ENCODE data around the gene PYY. TPM values are rescaled to one million over a fixed set of nuclear protein-coding genes. Genes with fewer than 3 reads are reported as not detected.
A peak's percentile ranks its signal among the peaks of the same experiment; 100 is the strongest.

PYY gene
- not detected for total RNA-seq
- polyA plus RNA-seq, result not detected
- long read RNA-seq, donor 1, result 0 reads
- long read RNA-seq, donor 2, result 0 reads
- long read RNA-seq, donor 3, result 0 reads

GRCh38 chr17:43953746-43954145 is at the start of gene PYY:
Gene PYY (minus strand): TSS chr17:43953940. CDS start chr17:43953483, 457 bp downstream.
- intact Hi-C loops (cut with DNase I), result loop anchor here in 1 of 10 donors (2.0 kb wide), 1 partner anchor 37 kb away; no protein-coding TSS in a partner anchor
- H3K36me3 ChIP-seq, result no peaks in the 10 kb centered on the region

GRCh38 chr17:44002141-44002848 is 48.6 kb upstream of the PYY start:
- ATAC-seq, result no peak
- no peaks in the 10 kb centered on the region for H3K9me3 ChIP-seq
- TF ChIP-seq CTCF (IDR thresholded peaks at IDR 0.05), result no peak
- TF ChIP-seq POLR2A (IDR thresholded peaks at IDR 0.05), result no peak
- no peak overlapping the region for H3K4me3 ChIP-seq
- no peak overlapping the region for H3K27ac ChIP-seq
- DNase-seq, result no peak
- H3K4me1 ChIP-seq, result peaks cover 6 to 31% (median 23%) of the 10 kb centered on the region in 12 donors
- WGBS, 4 donors, result 60 to 78% (median 65%) methylated on average over 3 to 9 of the region's 9 CpGs
- intact Hi-C loops (cut with DNase I), result loop anchor here in 2 of 10 donors (10.0 kb wide), 2 partner anchors 113 to 117 kb away; no protein-coding TSS in a partner anchor
- H3K36me3 ChIP-seq, result no peaks in the 10 kb centered on the region
- peaks cover 13 to 30% (median 22%) of the 10 kb centered on the region in 9 donors for H3K27me3 ChIP-seq

More at GRCh38 chr17:43953746-43954145, at the start of gene PYY:
- peaks cover 0 to 13% (median 3%) of the 10 kb centered on the region in 12 donors for H3K4me1 ChIP-seq
- DNase-seq, result no peak
- peaks cover 24 to 71% (median 45%) of the 10 kb centered on the region in 9 donors for H3K27me3 ChIP-seq
- H3K9me3 ChIP-seq, result no peaks in the 10 kb centered on the region
- WGBS, 4 donors, result 39 to 48% (median 42%) methylated on average over 7 to 11 of the region's 11 CpGs
- peak within 1 kb of the TSS in 2 of 12 donors; percentile 25 for H3K4me3 ChIP-seq
- H3K27ac ChIP-seq, result no peak within 1 kb of the TSS
- ATAC-seq, result no peak
- TF ChIP-seq POLR2A (IDR thresholded peaks at IDR 0.05) (no peak), CTCF (IDR thresholded peaks at IDR 0.05) (no peak)

GRCh38 chr17:44001461-44001920 is 47.8 kb upstream of the PYY start:
- TF ChIP-seq POLR2A (IDR thresholded peaks at IDR 0.05), result no peak
- no peak for TF ChIP-seq CTCF (IDR thresholded peaks at IDR 0.05)
- ATAC-seq (no peak), DNase-seq (no peak)
- Histone ChIP-seq H3K4me3 (no peak overlapping the region), H3K36me3 (no peaks in the 10 kb centered on the region), H3K27ac (no peak overlapping the region), H3K9me3 (no peaks in the 10 kb centered on the region), H3K4me1 (peaks cover 6 to 23% (median 18%) of the 10 kb centered on the region in 12 donors), H3K27me3 (peaks cover 15 to 31% (median 22%) of the 10 kb centered on the region in 9 donors)
- intact Hi-C loops (cut with DNase I), result loop anchor here in 2 of 10 donors (10.0 kb wide), 2 partner anchors 113 to 117 kb away; no protein-coding TSS in a partner anchor
- WGBS, 4 donors, result 89 to 100% (median 91%) methylated on average over 2 of the region's 2 CpGs

GRCh38 chr17:44000871-44001460 is 47.2 kb upstream of the PYY start:
- TF ChIP-seq POLR2A (IDR thresholded peaks at IDR 0.05), result no peak
- TF ChIP-seq CTCF (IDR thresholded peaks at IDR 0.05), result no peak
- peaks cover 11 to 31% (median 24%) of the 10 kb centered on the region in 9 donors for H3K27me3 ChIP-seq
- no peaks in the 10 kb centered on the region for H3K36me3 ChIP-seq
- DNase-seq (no peak), ATAC-seq (no peak)
- WGBS, 4 donors, result 78 to 86% (median 83%) methylated on average over 6 of the region's 6 CpGs
- no peak overlapping the region for H3K4me3 ChIP-seq
- H3K27ac ChIP-seq, result no peak overlapping the region
- H3K4me1 ChIP-seq, result peaks cover under 1 to 18% (median 13%) of the 10 kb centered on the region in 12 donors
- intact Hi-C loops (cut with DNase I), result loop anchor here in 2 of 10 donors (10.0 kb wide), 2 partner anchors 114 to 116 kb away; no protein-coding TSS in a partner anchor
- no peaks in the 10 kb centered on the region for H3K9me3 ChIP-seq

Data from heart left ventricle (tissue), 16 donors.